ENCODE data around the gene FBXW7. TPM values are rescaled to one million over a fixed set of nuclear protein-coding genes. Genes with fewer than 3 reads are reported as not detected.

The FBXW7 gene
- total RNA-seq, 4 donors from 2014 or later, result 76.4 to 199 (median 103) TPM

DNA sequence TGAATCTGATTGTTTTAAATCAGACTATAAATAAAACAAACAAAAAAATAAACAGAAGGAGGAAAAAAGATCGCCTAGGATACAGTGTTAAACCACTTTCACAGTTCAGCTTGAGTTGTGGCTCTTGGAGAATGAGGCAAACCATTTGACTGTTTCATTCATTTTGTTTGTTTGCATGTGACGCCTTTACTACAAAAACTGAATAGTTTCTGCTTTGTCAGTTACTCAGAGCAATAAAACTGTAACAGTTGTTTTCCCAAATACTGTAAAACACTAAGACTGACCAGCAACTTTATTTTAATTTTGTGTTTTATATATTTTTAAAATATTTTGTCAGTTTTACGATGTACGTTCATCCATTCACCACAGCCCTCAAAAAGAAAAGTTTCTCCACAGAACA is 214.5 kb downstream of the FBXW7 start:
- DNase-seq (ENCODE audit: low spot score in 2 of 2), result no peak
- 83 to 87% methylated on average over 4 of the region's 4 CpGs for WGBS, 2 donors
- intact Hi-C loops (cut with DNase I; ENCODE audit: low total_unique reads), result no loop called here

DNA sequence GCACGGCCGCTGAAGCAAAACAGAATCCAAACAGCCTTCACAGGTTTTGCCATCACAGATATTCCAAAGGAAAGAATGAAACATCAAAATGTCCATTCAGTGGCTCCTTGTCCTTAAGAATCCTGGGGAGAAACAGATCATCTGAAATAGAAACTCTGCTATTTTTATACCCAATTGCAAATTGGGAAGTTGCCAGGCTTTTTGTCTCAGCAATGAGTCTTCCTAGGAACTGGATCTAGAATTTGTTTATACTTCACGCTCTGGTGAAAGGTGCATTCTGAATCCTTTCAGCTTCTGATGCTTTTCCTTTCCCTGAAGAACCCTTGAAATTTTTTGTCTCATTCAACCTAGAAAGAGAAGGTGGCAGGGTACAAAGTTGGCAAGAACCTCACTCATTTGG is 218.9 kb downstream of the FBXW7 start:
- no peak for DNase-seq (ENCODE audit: low spot score in 2 of 2)
- intact Hi-C loops (cut with DNase I; ENCODE audit: low total_unique reads), result no loop called here
- H3K4me3 ChIP-seq (ENCODE audit: low read depth, poor library complexity, severe bottlenecking), result no peak overlapping the region
- TF ChIP-seq CTCF (IDR thresholded peaks at IDR 0.05) (no peak), POLR2A (IDR thresholded peaks at IDR 0.05) (no peak)
- WGBS, 2 donors, result 74 to 80% methylated on average over 3 of the region's 3 CpGs

More for the DNA sequence above, 214.5 kb downstream of the FBXW7 start:
- H3K4me3 ChIP-seq (ENCODE audit: low read depth, poor library complexity, severe bottlenecking), result no peak overlapping the region
- TF ChIP-seq CTCF (IDR thresholded peaks at IDR 0.05) (no peak), POLR2A (IDR thresholded peaks at IDR 0.05) (no peak)

DNA sequence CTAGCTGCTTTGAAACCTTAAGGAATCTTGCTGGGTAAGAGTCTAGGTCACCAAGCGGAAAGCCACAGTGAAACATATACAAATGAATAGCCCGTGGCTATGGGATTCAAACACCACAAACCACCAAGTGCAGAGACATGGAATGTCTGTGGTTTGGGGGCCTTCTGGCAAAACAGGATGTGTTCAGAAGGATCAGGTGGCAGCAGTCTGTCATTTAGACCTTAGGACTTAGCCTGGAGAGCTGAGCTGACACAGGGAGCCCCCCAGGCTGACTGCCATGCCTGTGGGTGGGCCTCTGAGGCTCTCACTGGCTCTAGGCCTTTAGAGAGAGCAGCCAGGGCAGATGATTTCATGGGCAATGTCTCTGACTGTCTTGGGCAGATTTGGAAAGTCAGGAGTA is 225.6 kb downstream of the FBXW7 start:
- TF ChIP-seq POLR2A (IDR thresholded peaks at IDR 0.05) (no peak), CTCF (IDR thresholded peaks at IDR 0.05) (no peak)
- H3K4me3 ChIP-seq (ENCODE audit: low read depth, poor library complexity, severe bottlenecking), result no peak overlapping the region
- intact Hi-C loops (cut with DNase I; ENCODE audit: low total_unique reads), result no loop called here
- DNase-seq (ENCODE audit: low spot score in 2 of 2), result no peak
- 65 to 78% methylated on average over 2 of the region's 2 CpGs for WGBS, 2 donors

DNA sequence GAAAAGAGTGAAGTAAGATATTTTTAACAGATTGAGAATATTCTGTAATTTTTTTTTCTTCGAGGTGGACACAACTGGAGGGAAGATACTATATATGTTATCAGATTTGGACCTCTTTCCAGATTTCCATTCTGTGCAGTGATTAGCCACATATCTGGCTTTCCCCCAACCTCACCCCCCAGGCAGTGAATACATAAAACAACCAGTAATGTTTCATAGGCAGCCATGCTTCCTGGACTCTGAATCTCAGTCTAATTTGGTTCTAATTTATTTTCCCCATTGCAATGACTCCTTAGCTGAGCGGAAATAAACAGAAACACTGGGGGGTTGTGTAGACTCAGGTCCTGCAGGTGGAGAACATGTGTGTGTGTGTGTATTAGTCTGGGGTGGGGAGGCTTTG is 226.5 kb downstream of the FBXW7 start:
- no peak overlapping the region for H3K4me3 ChIP-seq (ENCODE audit: low read depth, poor library complexity, severe bottlenecking)
- intact Hi-C loops (cut with DNase I; ENCODE audit: low total_unique reads), result no loop called here
- TF ChIP-seq CTCF (IDR thresholded peaks at IDR 0.05), result no peak
- TF ChIP-seq POLR2A (IDR thresholded peaks at IDR 0.05), result no peak
- 47 to 59% methylated on average over 2 of the region's 2 CpGs for WGBS, 2 donors
- no peak for DNase-seq (ENCODE audit: low spot score in 2 of 2)

DNA sequence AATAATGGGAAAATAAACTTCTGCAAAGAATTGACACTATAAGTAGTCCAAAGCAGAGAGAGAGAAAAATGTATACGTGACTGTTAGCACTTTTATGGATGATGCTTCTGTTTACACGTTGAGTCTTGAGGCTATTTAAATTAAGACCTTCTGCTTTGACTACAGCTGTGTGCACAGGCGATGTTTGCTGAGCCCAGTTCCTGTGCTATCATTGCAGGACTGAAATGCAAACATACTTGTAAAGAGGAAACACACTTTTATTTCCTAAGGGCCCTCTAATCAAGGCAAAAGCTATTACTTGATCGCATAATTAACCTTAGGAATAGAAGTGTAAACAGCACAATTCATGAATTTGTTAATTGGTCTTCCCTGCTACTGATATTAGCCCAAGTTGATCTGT is 226.9 kb downstream of the FBXW7 start:
- WGBS, 2 donors, result 42 to 44% methylated on average over 4 of the region's 4 CpGs
- no peak overlapping the region for H3K4me3 ChIP-seq (ENCODE audit: low read depth, poor library complexity, severe bottlenecking)
- TF ChIP-seq POLR2A (IDR thresholded peaks at IDR 0.05), result no peak
- TF ChIP-seq CTCF (IDR thresholded peaks at IDR 0.05), result no peak
- no peak for DNase-seq (ENCODE audit: low spot score in 2 of 2)
- intact Hi-C loops (cut with DNase I; ENCODE audit: low total_unique reads), result no loop called here

GRCh38 chr4:152307669-152308068 is 228.2 kb downstream of the FBXW7 start:
- WGBS, 2 donors, result 89 to 90% methylated on average over 8 of the region's 8 CpGs
- intact Hi-C loops (cut with DNase I; ENCODE audit: low total_unique reads), result no loop called here
- DNase-seq (ENCODE audit: low spot score in 2 of 2), result no peak
- TF ChIP-seq POLR2A (IDR thresholded peaks at IDR 0.05), result no peak
- no peak for TF ChIP-seq CTCF (IDR thresholded peaks at IDR 0.05)
- no peak overlapping the region for H3K4me3 ChIP-seq (ENCODE audit: low read depth, poor library complexity, severe bottlenecking)

Measured in lower leg skin (tissue), 4 donors.